Skeletal muscle satellite cell (primary cell): ENCODE results near the gene PKLR.
"Not testable (repeated sequence)": the region's sequence is repeated elsewhere in the genome, so short reads cannot be mapped to it uniquely, and the experiment has no call there.

Experiments
- H3K27me3 ChIP-seq: 2 replicates; pipeline ENCODE4 v1.7.0; 2013; ENCODE audit warnings: low read length; ENCODE audit not compliant: control insufficient read depth, insufficient read depth
- H3K36me3 ChIP-seq: 2 replicates; pipeline ENCODE4 v1.7.0; 2013; ENCODE audit warnings: mild to moderate bottlenecking, control low read depth, low read length; ENCODE audit not compliant: insufficient read depth
- H3K4me1 ChIP-seq: 2 replicates; pipeline ENCODE4 v1.7.0; 2013; ENCODE audit warnings: low read length; ENCODE audit not compliant: control insufficient read depth, insufficient read depth
- H3K4me2 ChIP-seq: 2 replicates; pipeline ENCODE4 v1.7.0; 2013; ENCODE audit warnings: mild to moderate bottlenecking, low read length
- H3K4me3 ChIP-seq: 2 replicates; pipeline ENCODE4 v1.7.0; 2013; ENCODE audit warnings: low read length
- H3K9ac ChIP-seq: 2 replicates; pipeline ENCODE4 v1.7.0; 2013; ENCODE audit warnings: mild to moderate bottlenecking, low read depth, low read length, moderate library complexity
- H3K9me3 ChIP-seq: replicated peaks from 2 replicates; pipeline ENCODE4 v1.7.0; 2013; ENCODE audit warnings: mild to moderate bottlenecking, control low read depth, low read length

Gene PKLR

GRCh38 chr1:155250633-155251449 lies 50.4 kb downstream of the PKLR start:
- Histone ChIP-seq H3K9me3 (no peaks in the 10 kb centered on the region), H3K4me2 (peak overlapping the region; percentile 74), H3K4me3 (no peak overlapping the region), H3K36me3 (peaks cover 22% of the 10 kb centered on the region), H3K27me3 (no peaks in the 10 kb centered on the region), H3K9ac (peak overlapping the region; percentile 24), H3K4me1 (peaks cover 27% of the 10 kb centered on the region)

GRCh38 chr1:155250246-155250632 lies 51.0 kb downstream of the PKLR start:
- peaks cover 23% of the 10 kb centered on the region for H3K4me1 ChIP-seq
- H3K27me3 ChIP-seq: no peaks in the 10 kb centered on the region
- peaks cover 22% of the 10 kb centered on the region for H3K36me3 ChIP-seq
- peak overlapping the region; percentile 74 for H3K4me2 ChIP-seq
- no peaks in the 10 kb centered on the region for H3K9me3 ChIP-seq
- H3K9ac ChIP-seq: peak overlapping the region; percentile 24
- no peak overlapping the region for H3K4me3 ChIP-seq

GRCh38 chr1:155247667-155248553 lies 53.3 kb downstream of the PKLR start:
- Histone ChIP-seq H3K27me3 (no peaks in the 10 kb centered on the region), H3K4me2 (no peak overlapping the region), H3K4me1 (peaks cover 23% of the 10 kb centered on the region), H3K36me3 (peaks cover 22% of the 10 kb centered on the region), H3K9ac (no peak overlapping the region), H3K4me3 (no peak overlapping the region), H3K9me3 (no peaks in the 10 kb centered on the region)

- peaks cover 22% of the 10 kb centered on the region for H3K36me3 ChIP-seq
Measured at GRCh38 chr1:155246796-155247195, 54.4 kb downstream of the PKLR start.

GRCh38 chr1:155245163-155245524 lies 56.1 kb downstream of the PKLR start:
- H3K9me3 ChIP-seq: no peaks in the 10 kb centered on the region
- H3K4me1 ChIP-seq: peaks cover 23% of the 10 kb centered on the region
- H3K27me3 ChIP-seq: no peaks in the 10 kb centered on the region
- H3K4me3 ChIP-seq: peak overlapping the region; percentile 76
- H3K36me3 ChIP-seq: peaks cover 19% of the 10 kb centered on the region
- H3K4me2 ChIP-seq: peak overlapping the region; percentile 98
- H3K9ac ChIP-seq: peak overlapping the region; percentile 72

More at GRCh38 chr1:155246796-155247195, 54.4 kb downstream of the PKLR start:
- H3K4me1 ChIP-seq: peaks cover 26% of the 10 kb centered on the region
- H3K27me3 ChIP-seq, H3K9me3 ChIP-seq, H3K4me3 ChIP-seq, H3K4me2 ChIP-seq, H3K9ac ChIP-seq: not testable (repeated sequence)

- Histone ChIP-seq H3K4me2 (peak overlapping the region; percentile 98), H3K9me3 (no peaks in the 10 kb centered on the region), H3K27me3 (no peaks in the 10 kb centered on the region), H3K4me3 (peak overlapping the region; percentile 76), H3K4me1 (peaks cover 23% of the 10 kb centered on the region), H3K36me3 (peaks cover 19% of the 10 kb centered on the region), H3K9ac (peak overlapping the region; percentile 81)
Measured at GRCh38 chr1:155244368-155245162, 56.7 kb downstream of the PKLR start.

- H3K4me3 ChIP-seq: peak overlapping the region; percentile 76
- H3K4me1 ChIP-seq: peaks cover 23% of the 10 kb centered on the region
- peak overlapping the region; percentile 98 for H3K4me2 ChIP-seq
- H3K9ac ChIP-seq: peak overlapping the region; percentile 81
- no peaks in the 10 kb centered on the region for H3K27me3 ChIP-seq
- peaks cover 15% of the 10 kb centered on the region for H3K36me3 ChIP-seq
- H3K9me3 ChIP-seq: no peaks in the 10 kb centered on the region
Measured at GRCh38 chr1:155242805-155243358, 58.4 kb downstream of the PKLR start.

GRCh38 chr1:155241841-155242264 lies 59.4 kb downstream of the PKLR start:
- peaks cover 26% of the 10 kb centered on the region for H3K4me1 ChIP-seq
- no peak overlapping the region for H3K9ac ChIP-seq
- H3K4me3 ChIP-seq: no peak overlapping the region

GRCh38 chr1:155241069-155241679 lies 60.1 kb downstream of the PKLR start:
- Histone ChIP-seq H3K4me1 (peaks cover 32% of the 10 kb centered on the region), H3K27me3 (no peaks in the 10 kb centered on the region), H3K36me3 (peaks cover 15% of the 10 kb centered on the region), H3K4me2 (peak overlapping the region; percentile 76), H3K4me3 (peak overlapping the region; percentile 70), H3K9ac (peak overlapping the region; percentile 61), H3K9me3 (no peaks in the 10 kb centered on the region)

More at GRCh38 chr1:155241841-155242264, 59.4 kb downstream of the PKLR start:
- Histone ChIP-seq H3K4me2 (no peak overlapping the region), H3K9me3 (no peaks in the 10 kb centered on the region), H3K36me3 (peaks cover 11% of the 10 kb centered on the region), H3K27me3 (no peaks in the 10 kb centered on the region)
